CD4-positive, alpha-beta memory T cell (primary cell): Measurements from ENCODE around the gene UBQLN1. TPM values are rescaled to one million over a fixed set of nuclear protein-coding genes. Genes with fewer than 3 reads are reported as not detected.

Experiments
- polyA plus RNA-seq, 2 donors: library from polyadenylated mRNA; unstranded; fragments of 300-500 nt; fragmentation: Illumina TruSeq; gene quantifications; one replicate each; pipeline ENCODE4 v1.2.3, GENCODE V29; 2021
- total RNA-seq, 2 experiments: library from RNA; stranded (reverse); gene quantifications; one replicate each; pipeline ENCODE4 v1.2.3, GENCODE V29; 2021

The UBQLN1 gene
- total and polyA plus RNA-seq, 4 experiments from 2014 or later, result 66.8 to 122 (median 93.2) TPM

Other genes starting within 250 kb of the UBQLN1 start
- 1 to 10 TPM; 1.1 to 1.3 TPM for gene FRMD3, start 169.6 kb downstream of the UBQLN1 start, total RNA-seq
- gene FRMD3, start 169.6 kb downstream of the UBQLN1 start, polyA plus RNA-seq, result under 1 TPM in 1 of 2 donors, not detected in 1; 0.22 TPM
- gene IDNK, start 84.8 kb downstream of the UBQLN1 start, total RNA-seq, result 10 to 100 TPM; 10.1 to 10.2 TPM
- 10 to 100 TPM; 18.8 to 24.9 TPM for gene IDNK, start 84.8 kb downstream of the UBQLN1 start, polyA plus RNA-seq
- gene GKAP1, start 109.8 kb upstream of the UBQLN1 start, total RNA-seq, result 10 to 100 TPM; 12.2 to 13.1 TPM
- 1 to 10 TPM; 3.3 to 5.8 TPM for gene GKAP1, start 109.8 kb upstream of the UBQLN1 start, polyA plus RNA-seq
- gene KIF27, start 213.5 kb upstream of the UBQLN1 start, total RNA-seq, result 1 to 10 TPM; 4.7 to 5.2 TPM
- 1 to 10 TPM; 1.5 to 2.1 TPM for gene KIF27, start 213.5 kb upstream of the UBQLN1 start, polyA plus RNA-seq